HG03159 (cell line): ENCODE data around the gene WDR31.
"Not testable (repeated sequence)": the region's sequence is repeated elsewhere in the genome, so short reads cannot be mapped to it uniquely, and the experiment has no call there.

Experiments used
- ATAC-seq: cut with Tn5 transposase; IDR thresholded peaks from one replicate; pipeline ENCODE4 v1.9.1; 2021; ENCODE audit warnings: mild to moderate bottlenecking, moderate library complexity; ENCODE audit not compliant: unreplicated experiment

The WDR31 gene

GRCh38 chr9:113298924-113299770 lies 40.9 kb downstream of the WDR31 start:
- no peak for ATAC-seq

- no peak for ATAC-seq
Measured at GRCh38 chr9:113298311-113298710, 41.8 kb downstream of the WDR31 start.

GRCh38 chr9:113296796-113297558 lies 43.1 kb downstream of the WDR31 start:
- ATAC-seq: no peak

- ATAC-seq: not testable (repeated sequence)
Measured at GRCh38 chr9:113296247-113296646, 43.8 kb downstream of the WDR31 start.

GRCh38 chr9:113293285-113293878 lies 46.7 kb downstream of the WDR31 start:
- ATAC-seq: no peak

GRCh38 chr9:113290052-113290607 lies 49.9 kb downstream of the WDR31 start:
- no peak for ATAC-seq

GRCh38 chr9:113289091-113289490 lies 51.0 kb downstream of the WDR31 start:
- no peak for ATAC-seq

GRCh38 chr9:113281356-113281755 lies 58.7 kb downstream of the WDR31 start:
- ATAC-seq: no peak

GRCh38 chr9:113278840-113279239 lies 61.2 kb downstream of the WDR31 start:
- no peak for ATAC-seq

- peak; percentile 98 for ATAC-seq
Measured at GRCh38 chr9:113275157-113276131, 64.6 kb downstream of the WDR31 start, which contains the start of the genes CDC26 and PRPF4. CDC26 (minus strand) TSS chr9:113275572; CDS start chr9:113272507, 3,065 bp downstream. PRPF4 (plus strand) TSS chr9:113275658; CDS start chr9:113275744, 86 bp downstream.

GRCh38 chr9:113274474-113275156 lies 65.5 kb downstream of the WDR31 start:
- ATAC-seq: peak; percentile 7

- ATAC-seq: no peak
Measured at GRCh38 chr9:113269871-113270270, 70.2 kb downstream of the WDR31 start.

- no peak for ATAC-seq
Measured at GRCh38 chr9:113269355-113269754, 70.7 kb downstream of the WDR31 start.

- ATAC-seq: no peak
Measured at GRCh38 chr9:113267911-113268566, 72.0 kb downstream of the WDR31 start.

- no peak for ATAC-seq
Measured at GRCh38 chr9:113266174-113266573, 73.9 kb downstream of the WDR31 start.
